Esophagus muscularis mucosa (tissue), 4 donors: ENCODE measurements around the gene SLC35A1. TPM values are rescaled to one million over a fixed set of nuclear protein-coding genes. Genes with fewer than 3 reads are reported as not detected.

ENCODE experiments used
- DNase-seq: peaks from one replicate; pipeline ENCODE4 v3.0.0-alpha.2; 2017; ENCODE audit errors: extremely low spot score
- H3K27ac ChIP-seq, 4 donors: fragments of 200-600 bp; sonication (generic); replicated peaks in 1 of 4; 1 replicate in 3 of 4; 2 replicates in 1 of 4; pipeline ENCODE4 v1.5.1; 2016 to 2019; ENCODE audit warnings: mild to moderate bottlenecking in 1 of 4
- H3K27me3 ChIP-seq, 4 donors: fragments of 200-600 bp; sonication (generic); one replicate each; pipeline versions ENCODE4 v1.5.1 to v1.6.0; 2016 to 2019
- H3K36me3 ChIP-seq, 4 donors: fragments of 200-600 bp; sonication (generic); one replicate each; pipeline ENCODE4 v1.5.1; 2016 to 2019
- H3K4me1 ChIP-seq, 4 donors: fragments of 200-600 bp; sonication (generic); one replicate each; pipeline ENCODE4 v1.5.1; 2016 to 2019
- H3K4me3 ChIP-seq, 4 donors: fragments of 200-600 bp; sonication (generic); 1 replicate in 2 of 4; 2 replicates in 2 of 4; pipeline ENCODE4 v1.5.1; 2016 to 2019; ENCODE audit warnings: mild to moderate bottlenecking in 4 of 4, moderate library complexity in 1 of 4
- H3K9me3 ChIP-seq, 4 donors: fragments of 200-600 bp; sonication (generic); 1 replicate in 3 of 4; 2 replicates in 1 of 4; pipeline ENCODE4 v1.5.1; 2016 to 2019
- CTCF ChIP-seq, 3 experiments: fragments of 200-600 bp in 2 of 3; fragments of 450-650 bp in 1 of 3; sonication (generic) in 2 of 3; IDR thresholded peaks; one replicate each; pipeline ENCODE4 v1.5.1; 2017 to 2019; ENCODE audit warnings: antibody characterized with exemption in 3 of 3, mild to moderate bottlenecking in 2 of 3, moderate library complexity in 1 of 3
- EP300 ChIP-seq: sonication (generic); formaldehyde crosslinking; IDR thresholded peaks from one replicate; pipeline ENCODE4 v1.6.1; 2017; ENCODE audit warnings: antibody characterized with exemption
- POLR2A ChIP-seq: fragments of 450-650 bp; IDR thresholded peaks from one replicate; pipeline ENCODE4 v1.6.1; 2017; ENCODE audit warnings: antibody characterized with exemption, moderate library complexity, mild to moderate bottlenecking, low read depth
- POLR2AphosphoS5 ChIP-seq, 2 donors: sonication (generic); formaldehyde crosslinking; IDR thresholded peaks; one replicate each; pipeline ENCODE4 v1.6.1; 2017; ENCODE audit warnings: antibody characterized with exemption in 2 of 2
- WGBS: methylation state at CpG from one replicate; pipeline ENCODE4 v1.1.5; 2018; 5-methylcytosine and 5-hydroxymethylcytosine counted together
- intact Hi-C: fragments of 100-400 bp; cut with DNase I; formaldehyde crosslinking; loops from one replicate; pipeline ENCODE4 v1.15.1; 2023
- total RNA-seq, 4 donors: library from RNA; depleted of rRNA; stranded (reverse); fragments of >200 nt; gene quantifications; one replicate each; pipeline versions ENCODE4 v1.1.0 to v1.2.1, GENCODE V29; 2016

SLC35A1 gene
- total RNA-seq, 4 donors from 2014 or later, result 11.8 to 15.1 (median 14.3) TPM

DNA sequence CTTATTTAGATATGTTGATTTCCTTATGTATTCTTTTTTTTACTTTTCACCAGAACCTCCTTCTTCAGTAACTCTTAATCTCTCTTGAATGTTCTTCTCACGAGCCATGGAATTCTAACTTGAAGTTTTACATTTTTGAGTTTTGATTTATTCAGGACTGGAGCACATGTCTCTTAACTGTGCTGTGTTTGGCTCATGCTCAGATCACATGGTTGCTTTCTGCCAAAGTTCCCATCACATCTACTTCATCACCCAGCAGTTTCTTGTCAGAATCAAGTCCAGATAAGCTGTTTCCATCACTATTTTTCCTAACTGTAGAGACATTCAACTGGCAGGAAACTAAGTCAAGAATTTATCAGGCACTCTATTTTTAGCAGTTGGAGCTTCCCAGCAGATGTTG, 31.7 kb downstream of the SLC35A1 start:
- Histone ChIP-seq H3K36me3 (peaks cover 0 to 62% (median 42%) of the 10 kb centered on the region in 4 donors), H3K27me3 (no peaks in the 10 kb centered on the region), H3K9me3 (no peaks in the 10 kb centered on the region), H3K27ac (peak overlapping the region in 1 of 4 donors; percentile 6), H3K4me1 (peaks cover 0 to 15% (median 5%) of the 10 kb centered on the region in 4 donors), H3K4me3 (no peak overlapping the region)
- 31% methylated on average over 1 of the region's 1 CpG for WGBS
- TF ChIP-seq POLR2AphosphoS5 (IDR thresholded peaks at IDR 0.05) (no peak), CTCF (IDR thresholded peaks at IDR 0.05) (no peak), EP300 (no peak), POLR2A (no peak)
- intact Hi-C loops, result no loop called here
- no peak for DNase-seq

- Histone ChIP-seq H3K36me3 (peaks cover 57 to 95% (median 85%) of the 10 kb centered on the region in 4 donors), H3K9me3 (no peaks in the 10 kb centered on the region), H3K27me3 (no peaks in the 10 kb centered on the region), H3K27ac (no peak overlapping the region), H3K4me1 (no peaks in the 10 kb centered on the region), H3K4me3 (no peak overlapping the region)
- 67% methylated on average over 2 of the region's 2 CpGs for WGBS
- intact Hi-C loops, result no loop called here
- DNase-seq, result no peak
- TF ChIP-seq POLR2AphosphoS5 (IDR thresholded peaks at IDR 0.05) (no peak), EP300 (no peak), CTCF (IDR thresholded peaks at IDR 0.05) (no peak), POLR2A (no peak)
These were observed 42.1 kb downstream of the SLC35A1 start for GRCh38 chr6:87514831-87515230.

GRCh38 chr6:87518453-87518852, 45.7 kb downstream of the SLC35A1 start:
- 96% methylated on average over 8 of the region's 8 CpGs for WGBS
- H3K36me3 ChIP-seq, result peaks cover 46 to 85% (median 68%) of the 10 kb centered on the region in 4 donors
- no peaks in the 10 kb centered on the region for H3K27me3 ChIP-seq
- no peak for DNase-seq
- TF ChIP-seq EP300 (no peak), POLR2A (no peak), POLR2AphosphoS5 (IDR thresholded peaks at IDR 0.05) (no peak), CTCF (IDR thresholded peaks at IDR 0.05) (no peak)
- no peak overlapping the region for H3K27ac ChIP-seq
- intact Hi-C loops, result no loop called here
- no peaks in the 10 kb centered on the region for H3K4me1 ChIP-seq
- H3K9me3 ChIP-seq, result no peaks in the 10 kb centered on the region
- H3K4me3 ChIP-seq, result no peak overlapping the region

GRCh38 chr6:87522686-87523085, 49.9 kb downstream of the SLC35A1 start:
- Histone ChIP-seq H3K4me1 (no peaks in the 10 kb centered on the region), H3K36me3 (peaks cover 16 to 70% (median 47%) of the 10 kb centered on the region in 4 donors), H3K4me3 (no peak overlapping the region), H3K27ac (no peak overlapping the region), H3K27me3 (no peaks in the 10 kb centered on the region), H3K9me3 (no peaks in the 10 kb centered on the region)
- DNase-seq, result no peak
- WGBS, result 98% methylated on average over 3 of the region's 3 CpGs
- intact Hi-C loops, result no loop called here
- no peak for TF ChIP-seq POLR2A
- no peak for TF ChIP-seq EP300
- TF ChIP-seq CTCF (IDR thresholded peaks at IDR 0.05), result no peak
- no peak for TF ChIP-seq POLR2AphosphoS5 (IDR thresholded peaks at IDR 0.05)

GRCh38 chr6:87529221-87529620, 56.4 kb downstream of the SLC35A1 start:
- Histone ChIP-seq H3K9me3 (no peaks in the 10 kb centered on the region), H3K4me1 (no peaks in the 10 kb centered on the region), H3K4me3 (no peak overlapping the region), H3K27ac (no peak overlapping the region), H3K36me3 (peaks cover 4 to 51% (median 23%) of the 10 kb centered on the region in 4 donors), H3K27me3 (no peaks in the 10 kb centered on the region)
- no peak for DNase-seq
- WGBS, result 93% methylated on average over 1 of the region's 1 CpG
- intact Hi-C loops, result no loop called here
- TF ChIP-seq EP300 (no peak), CTCF (IDR thresholded peaks at IDR 0.05) (no peak), POLR2AphosphoS5 (IDR thresholded peaks at IDR 0.05) (no peak), POLR2A (no peak)
